C4-2B (cell line): ENCODE data around the gene TNNC2.

Source experiments
- H3K27ac ChIP-seq: fragments of 450-650 bp; 2 replicates; pipeline ENCODE4 v1.5.1; 2017
- CTCF ChIP-seq: fragments of 450-650 bp; conservative IDR thresholded peaks from 2 replicates; pipeline ENCODE4 v1.5.1; 2017; ENCODE audit warnings: mild to moderate bottlenecking
- ZFX ChIP-seq: fragments of 450-650 bp; IDR thresholded peaks from 2 replicates; pipeline ENCODE4 v1.6.1; 2017

TNNC2 gene

DNA sequence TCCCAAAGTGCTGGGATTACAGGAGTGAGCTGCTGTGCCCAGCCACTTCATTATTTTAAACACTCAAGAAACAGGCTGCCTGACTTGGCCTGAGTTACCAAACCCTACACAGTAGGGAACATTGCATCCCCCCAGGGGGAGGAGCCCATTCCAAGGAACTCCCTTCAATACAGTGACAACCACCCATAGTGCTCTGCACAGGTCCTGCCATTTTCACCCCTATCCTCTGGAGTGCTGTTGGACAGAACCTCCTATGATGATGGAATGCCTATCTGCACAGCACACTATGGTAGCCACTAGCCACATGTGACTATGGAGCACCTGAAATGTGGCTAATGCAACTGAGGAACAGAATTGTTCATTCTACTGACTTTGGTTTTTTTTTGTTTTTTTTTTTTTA, 18.3 kb upstream of the TNNC2 start:
- H3K27ac ChIP-seq, result no peak overlapping the region
- TF ChIP-seq CTCF (no peak), ZFX (no peak)

- H3K27ac ChIP-seq, result no peak overlapping the region
- no peak for TF ChIP-seq ZFX
- no peak for TF ChIP-seq CTCF
Observed at GRCh38 chr20:45843506-45843905, 16.4 kb upstream of the TNNC2 start.

GRCh38 chr20:45842169-45842812, 15.2 kb upstream of the TNNC2 start:
- no peak overlapping the region for H3K27ac ChIP-seq
- no peak for TF ChIP-seq ZFX
- no peak for TF ChIP-seq CTCF

DNA sequence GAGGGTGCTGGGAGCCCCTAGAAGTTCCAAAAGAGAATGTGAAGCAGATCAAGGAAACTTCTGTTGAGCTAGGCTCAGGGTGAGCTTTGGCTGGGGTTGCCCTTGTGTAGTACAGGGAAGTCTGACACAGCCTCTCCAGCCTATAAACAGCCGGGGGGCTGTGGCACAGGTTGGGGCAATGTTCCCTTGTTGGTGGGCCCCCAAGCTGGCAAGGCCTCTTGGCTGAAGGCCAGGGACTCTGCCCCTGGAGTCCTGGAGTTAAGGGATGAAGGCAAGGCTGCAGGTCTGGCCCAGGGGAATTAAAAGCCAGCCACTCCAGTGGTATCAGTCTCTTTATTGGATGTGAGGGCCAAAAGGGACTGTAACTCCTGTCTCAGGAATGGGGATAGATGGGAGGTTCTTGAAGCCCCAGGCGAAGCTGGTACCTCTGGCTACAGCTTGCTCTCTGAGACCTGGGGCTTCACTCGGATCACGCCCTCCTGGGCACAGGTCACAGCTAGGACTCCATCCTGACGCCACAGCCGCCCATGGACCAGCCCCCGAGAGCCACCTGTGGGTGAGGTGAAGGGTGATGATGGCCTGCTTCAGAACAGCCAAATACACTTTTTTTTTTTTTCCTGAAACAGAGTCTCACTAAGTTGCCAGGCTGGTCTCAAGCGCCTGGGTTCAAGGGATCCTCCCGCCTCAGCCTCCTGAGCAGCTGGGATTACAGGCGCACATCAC, 14.5 kb upstream of the TNNC2 start:
- no peak for TF ChIP-seq CTCF
- TF ChIP-seq ZFX, result no peak
- H3K27ac ChIP-seq, result no peak overlapping the region

DNA sequence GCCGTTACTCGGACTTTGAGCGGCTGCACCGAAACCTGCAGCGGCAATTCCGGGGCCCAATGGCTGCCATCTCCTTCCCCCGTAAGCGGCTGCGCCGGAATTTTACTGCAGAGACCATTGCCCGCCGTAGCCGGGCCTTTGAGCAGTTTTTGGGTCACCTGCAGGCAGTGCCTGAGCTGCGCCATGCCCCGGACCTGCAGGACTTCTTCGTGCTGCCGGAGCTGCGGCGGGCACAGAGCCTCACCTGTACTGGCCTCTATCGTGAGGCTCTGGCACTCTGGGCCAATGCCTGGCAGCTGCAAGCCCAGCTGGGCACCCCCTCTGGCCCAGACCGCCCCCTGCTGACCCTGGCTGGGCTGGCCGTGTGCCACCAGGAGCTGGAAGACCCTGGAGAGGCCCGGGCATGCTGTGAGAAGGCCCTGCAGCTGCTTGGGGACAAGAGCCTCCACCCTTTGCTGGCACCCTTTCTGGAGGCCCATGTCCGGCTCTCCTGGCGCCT, 13.6 kb upstream of the TNNC2 start:
- TF ChIP-seq ZFX (no peak), CTCF (no peak)
- H3K27ac ChIP-seq, result no peak overlapping the region

- TF ChIP-seq CTCF, result no peak
- no peak for TF ChIP-seq ZFX
- no peak overlapping the region for H3K27ac ChIP-seq
Observed at GRCh38 chr20:45836841-45837240, 9.7 kb upstream of the TNNC2 start.

- no peak for TF ChIP-seq ZFX
- no peak for TF ChIP-seq CTCF
- H3K27ac ChIP-seq, result no peak overlapping the region
Observed at GRCh38 chr20:45835825-45836224, 8.7 kb upstream of the TNNC2 start.
